ENCODE results near the gene PRKCSH.

Gene PRKCSH

GRCh38 chr19:11420429-11421370 lies 14.7 kb upstream of the PRKCSH start:
- DNase-seq (ENCODE audit: low spot score): peak; percentile 55
- in situ Hi-C loops (cut with MboI; ENCODE audit: low pct_unique_long_range_greater_than_20kb, low sequenced_read_pairs, unreplicated experiment): no loop called here
- TF ChIP-seq, protein P1, sequence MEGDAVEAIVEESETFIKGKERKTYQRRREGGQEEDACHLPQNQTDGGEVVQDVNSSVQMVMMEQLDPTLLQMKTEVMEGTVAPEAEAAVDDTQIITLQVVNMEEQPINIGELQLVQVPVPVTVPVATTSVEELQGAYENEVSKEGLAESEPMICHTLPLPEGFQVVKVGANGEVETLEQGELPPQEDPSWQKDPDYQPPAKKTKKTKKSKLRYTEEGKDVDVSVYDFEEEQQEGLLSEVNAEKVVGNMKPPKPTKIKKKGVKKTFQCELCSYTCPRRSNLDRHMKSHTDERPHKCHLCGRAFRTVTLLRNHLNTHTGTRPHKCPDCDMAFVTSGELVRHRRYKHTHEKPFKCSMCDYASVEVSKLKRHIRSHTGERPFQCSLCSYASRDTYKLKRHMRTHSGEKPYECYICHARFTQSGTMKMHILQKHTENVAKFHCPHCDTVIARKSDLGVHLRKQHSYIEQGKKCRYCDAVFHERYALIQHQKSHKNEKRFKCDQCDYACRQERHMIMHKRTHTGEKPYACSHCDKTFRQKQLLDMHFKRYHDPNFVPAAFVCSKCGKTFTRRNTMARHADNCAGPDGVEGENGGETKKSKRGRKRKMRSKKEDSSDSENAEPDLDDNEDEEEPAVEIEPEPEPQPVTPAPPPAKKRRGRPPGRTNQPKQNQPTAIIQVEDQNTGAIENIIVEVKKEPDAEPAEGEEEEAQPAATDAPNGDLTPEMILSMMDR (IDR thresholded peaks at IDR 0.05; ENCODE audit: extremely low read depth, insufficient read depth, missing control alignments): no peak

- in situ Hi-C loops (cut with MboI; ENCODE audit: low pct_unique_long_range_greater_than_20kb, low sequenced_read_pairs, unreplicated experiment): no loop called here
- TF ChIP-seq, protein P1 (IDR thresholded peaks at IDR 0.05; ENCODE audit: extremely low read depth, insufficient read depth, missing control alignments): no peak
- peak; percentile 89 for DNase-seq (ENCODE audit: low spot score)
Observed at GRCh38 chr19:11421371-11422098, 13.9 kb upstream of the PRKCSH start.

GRCh38 chr19:11422163-11423065 lies 13.0 kb upstream of the PRKCSH start:
- in situ Hi-C loops (cut with MboI; ENCODE audit: low pct_unique_long_range_greater_than_20kb, low sequenced_read_pairs, unreplicated experiment): no loop called here

GRCh38 chr19:11423164-11423790 lies 12.2 kb upstream of the PRKCSH start:
- in situ Hi-C loops (cut with MboI; ENCODE audit: low pct_unique_long_range_greater_than_20kb, low sequenced_read_pairs, unreplicated experiment): no loop called here
- TF ChIP-seq, protein P1 (IDR thresholded peaks at IDR 0.05; ENCODE audit: extremely low read depth, insufficient read depth, missing control alignments): no peak
- no peak for DNase-seq (ENCODE audit: low spot score)

More at GRCh38 chr19:11422163-11423065, 13.0 kb upstream of the PRKCSH start:
- peak; percentile 92 for DNase-seq (ENCODE audit: low spot score)
- TF ChIP-seq, protein P1 (IDR thresholded peaks at IDR 0.05; ENCODE audit: extremely low read depth, insufficient read depth, missing control alignments): no peak

- TF ChIP-seq, protein P1 (IDR thresholded peaks at IDR 0.05; ENCODE audit: extremely low read depth, insufficient read depth, missing control alignments): no peak
- no peak for DNase-seq (ENCODE audit: low spot score)
- in situ Hi-C loops (cut with MboI; ENCODE audit: low pct_unique_long_range_greater_than_20kb, low sequenced_read_pairs, unreplicated experiment): no loop called here
Observed at GRCh38 chr19:11423791-11424181, 11.6 kb upstream of the PRKCSH start.
